ENCODE results near the gene KIF3B.

DNA sequence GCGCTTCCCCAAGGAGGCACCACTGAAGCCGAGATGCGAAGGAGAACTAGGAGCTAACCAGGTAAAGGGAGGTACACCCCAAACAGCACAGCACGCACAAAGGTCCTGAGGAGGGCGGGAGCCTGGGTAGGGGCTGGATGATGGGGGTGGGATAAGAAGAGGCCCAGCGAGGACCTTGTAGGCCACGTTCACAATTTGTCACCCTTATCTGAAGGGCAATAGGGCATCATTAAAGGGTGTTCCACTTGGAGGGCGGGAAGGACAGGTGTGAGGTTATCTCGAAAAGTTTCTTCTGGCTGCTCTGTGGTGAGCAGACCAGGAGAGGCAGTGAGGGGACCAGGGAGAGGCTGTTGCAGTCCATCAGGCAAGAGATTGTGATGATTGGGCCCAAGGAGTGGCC, 44.2 kb upstream of the KIF3B start:
- no peak for TF ChIP-seq EZH2 (IDR thresholded peaks at IDR 0.05; ENCODE audit: low read depth)
- TF ChIP-seq, protein P1, sequence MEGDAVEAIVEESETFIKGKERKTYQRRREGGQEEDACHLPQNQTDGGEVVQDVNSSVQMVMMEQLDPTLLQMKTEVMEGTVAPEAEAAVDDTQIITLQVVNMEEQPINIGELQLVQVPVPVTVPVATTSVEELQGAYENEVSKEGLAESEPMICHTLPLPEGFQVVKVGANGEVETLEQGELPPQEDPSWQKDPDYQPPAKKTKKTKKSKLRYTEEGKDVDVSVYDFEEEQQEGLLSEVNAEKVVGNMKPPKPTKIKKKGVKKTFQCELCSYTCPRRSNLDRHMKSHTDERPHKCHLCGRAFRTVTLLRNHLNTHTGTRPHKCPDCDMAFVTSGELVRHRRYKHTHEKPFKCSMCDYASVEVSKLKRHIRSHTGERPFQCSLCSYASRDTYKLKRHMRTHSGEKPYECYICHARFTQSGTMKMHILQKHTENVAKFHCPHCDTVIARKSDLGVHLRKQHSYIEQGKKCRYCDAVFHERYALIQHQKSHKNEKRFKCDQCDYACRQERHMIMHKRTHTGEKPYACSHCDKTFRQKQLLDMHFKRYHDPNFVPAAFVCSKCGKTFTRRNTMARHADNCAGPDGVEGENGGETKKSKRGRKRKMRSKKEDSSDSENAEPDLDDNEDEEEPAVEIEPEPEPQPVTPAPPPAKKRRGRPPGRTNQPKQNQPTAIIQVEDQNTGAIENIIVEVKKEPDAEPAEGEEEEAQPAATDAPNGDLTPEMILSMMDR (conservative IDR thresholded peaks at IDR 0.05), result no peak
